Panc1 (cell line): ENCODE measurements around the gene RLBP1.

Experiments used
- CTCF ChIP-seq: fragments of 450-650 bp; IDR thresholded peaks from 2 replicates; pipeline ENCODE4 v1.5.1; 2017; ENCODE audit warnings: mild to moderate bottlenecking
- POLR2AphosphoS5 ChIP-seq: IDR thresholded peaks from 2 replicates; pipeline ENCODE4 v1.6.1; 2012; ENCODE audit warnings: mild to moderate bottlenecking, low read depth, low read length, moderate library complexity
- REST ChIP-seq, 2 experiments: IDR thresholded peaks; 2 replicates each; pipeline ENCODE4 v1.6.1; 2011 to 2012; ENCODE audit warnings: low read depth in 2 of 2, control low read depth in 1 of 2, low read length in 1 of 2, mild to moderate bottlenecking in 1 of 2, moderate library complexity in 1 of 2; ENCODE audit not compliant: insufficient read depth in 1 of 2
- SIN3A ChIP-seq: IDR thresholded peaks from 2 replicates; pipeline ENCODE4 v1.6.1; 2012; ENCODE audit warnings: low read depth, mild to moderate bottlenecking, low read length, moderate library complexity, borderline replicate concordance; ENCODE audit not compliant: insufficient read depth

- TF ChIP-seq CTCF (no peak), REST (IDR thresholded peaks at IDR 0.05; ENCODE audit: insufficient read depth in 1 of 2, low read depth in 2 of 2, low read length in 1 of 2) (no peak), POLR2AphosphoS5 (no peak), SIN3A (no peak)
Observed at GRCh38 chr15:89192136-89192535, 29.2 kb downstream of the RLBP1 start.
